ENCODE results near the gene ZNF322. TPM values are rescaled to one million over a fixed set of nuclear protein-coding genes. Genes with fewer than 3 reads are reported as not detected.
A peak's percentile ranks its signal among the peaks of the same experiment; 100 is the strongest.
"Not testable (repeated sequence)": the region's sequence is repeated elsewhere in the genome, so short reads cannot be mapped to it uniquely, and the experiment has no call there.

The ZNF322 gene, protein sequence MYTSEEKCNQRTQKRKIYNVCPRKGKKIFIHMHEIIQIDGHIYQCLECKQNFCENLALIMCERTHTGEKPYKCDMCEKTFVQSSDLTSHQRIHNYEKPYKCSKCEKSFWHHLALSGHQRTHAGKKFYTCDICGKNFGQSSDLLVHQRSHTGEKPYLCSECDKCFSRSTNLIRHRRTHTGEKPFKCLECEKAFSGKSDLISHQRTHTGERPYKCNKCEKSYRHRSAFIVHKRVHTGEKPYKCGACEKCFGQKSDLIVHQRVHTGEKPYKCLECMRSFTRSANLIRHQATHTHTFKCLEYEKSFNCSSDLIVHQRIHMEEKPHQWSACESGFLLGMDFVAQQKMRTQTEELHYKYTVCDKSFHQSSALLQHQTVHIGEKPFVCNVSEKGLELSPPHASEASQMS
- 16.4 and 18.1 TPM in 2 replicates for total RNA-seq
- 16.1 and 18.0 TPM in 2 replicates for polyA plus RNA-seq

DNA sequence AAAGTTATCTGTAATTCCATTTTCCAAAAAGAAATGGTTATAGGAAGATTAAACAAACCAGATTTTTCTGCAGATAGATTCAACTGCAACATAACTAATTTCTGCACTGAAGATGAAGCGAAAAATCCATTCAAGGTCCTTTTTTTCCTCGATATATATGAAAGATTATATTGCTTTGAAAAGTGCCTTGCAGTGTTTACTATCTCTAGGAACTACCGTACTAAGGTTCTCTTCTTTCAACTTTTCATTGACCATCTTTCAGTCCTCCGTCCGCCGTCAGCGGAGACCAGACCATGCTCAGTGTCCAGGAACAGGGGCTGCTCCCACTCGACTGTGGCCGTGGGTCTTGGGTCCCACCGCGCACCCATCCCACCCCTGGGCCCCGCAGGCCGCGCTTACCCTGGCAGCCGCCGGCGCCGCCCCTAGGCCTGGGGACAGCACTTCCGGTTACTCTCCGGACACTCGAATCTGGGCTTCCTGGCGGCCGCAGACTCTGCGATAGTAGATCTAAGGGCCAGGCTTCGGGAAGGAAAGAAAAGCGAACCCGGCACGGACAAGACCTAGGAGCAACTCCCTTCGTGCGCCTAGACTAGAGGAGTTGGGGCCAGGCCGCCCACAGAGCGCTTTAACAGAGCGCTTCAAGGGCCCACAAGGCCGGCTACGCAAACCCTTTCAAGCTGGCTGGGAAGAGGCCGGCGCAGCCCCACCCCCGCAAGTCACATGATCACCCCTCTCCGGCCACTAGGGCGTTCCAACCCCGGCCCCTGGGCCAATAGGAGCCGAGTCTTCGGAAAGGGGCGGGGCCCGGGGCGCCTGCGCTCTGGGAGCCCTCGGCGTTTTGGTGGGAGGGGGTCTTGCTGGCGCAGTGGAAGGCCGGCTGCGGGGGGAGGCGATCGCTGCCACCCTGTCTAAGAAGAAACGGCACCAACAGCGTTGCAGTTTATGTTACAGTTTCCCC is at the start of gene ZNF322:
Gene ZNF322, minus strand, starts transcription at position 705 of the 958 bp plus-strand sequence. CDS start 21,193 bp downstream, outside the sequence.
- TF ChIP-seq, protein P1, sequence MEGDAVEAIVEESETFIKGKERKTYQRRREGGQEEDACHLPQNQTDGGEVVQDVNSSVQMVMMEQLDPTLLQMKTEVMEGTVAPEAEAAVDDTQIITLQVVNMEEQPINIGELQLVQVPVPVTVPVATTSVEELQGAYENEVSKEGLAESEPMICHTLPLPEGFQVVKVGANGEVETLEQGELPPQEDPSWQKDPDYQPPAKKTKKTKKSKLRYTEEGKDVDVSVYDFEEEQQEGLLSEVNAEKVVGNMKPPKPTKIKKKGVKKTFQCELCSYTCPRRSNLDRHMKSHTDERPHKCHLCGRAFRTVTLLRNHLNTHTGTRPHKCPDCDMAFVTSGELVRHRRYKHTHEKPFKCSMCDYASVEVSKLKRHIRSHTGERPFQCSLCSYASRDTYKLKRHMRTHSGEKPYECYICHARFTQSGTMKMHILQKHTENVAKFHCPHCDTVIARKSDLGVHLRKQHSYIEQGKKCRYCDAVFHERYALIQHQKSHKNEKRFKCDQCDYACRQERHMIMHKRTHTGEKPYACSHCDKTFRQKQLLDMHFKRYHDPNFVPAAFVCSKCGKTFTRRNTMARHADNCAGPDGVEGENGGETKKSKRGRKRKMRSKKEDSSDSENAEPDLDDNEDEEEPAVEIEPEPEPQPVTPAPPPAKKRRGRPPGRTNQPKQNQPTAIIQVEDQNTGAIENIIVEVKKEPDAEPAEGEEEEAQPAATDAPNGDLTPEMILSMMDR (IDR thresholded peaks at IDR 0.05; ENCODE audit: low read depth, low read length) = no peak
- peak within 1 kb of the TSS; percentile 91 for H3K27ac ChIP-seq

DNA sequence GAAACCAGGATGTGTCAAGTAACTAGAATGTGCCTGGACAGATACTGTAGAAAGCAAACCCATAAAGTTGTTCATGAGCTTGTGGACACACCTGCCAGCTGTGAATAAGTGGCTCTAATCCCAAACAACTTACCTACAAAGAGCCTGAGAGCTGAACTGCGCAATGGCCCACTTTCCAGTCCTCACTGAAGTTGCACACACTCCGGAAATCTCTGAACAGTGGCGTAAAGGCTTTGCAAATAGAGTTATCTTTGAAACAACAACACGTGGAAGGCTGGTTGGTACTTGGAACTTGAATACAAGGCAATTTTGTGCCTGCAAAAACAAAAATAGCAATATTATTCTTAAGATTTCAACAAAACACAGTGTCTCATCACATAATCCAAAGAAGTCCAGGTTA is 46.2 kb upstream of the ZNF322 start:
- H3K9me3 ChIP-seq (ENCODE audit: low read depth); H3K27ac ChIP-seq; H3K4me1 ChIP-seq (ENCODE audit: low read depth); H3K27me3 ChIP-seq; H3K4me3 ChIP-seq; DNase-seq (ENCODE audit: low read depth in 1 of 2, low spot score in 1 of 2); H3K36me3 ChIP-seq: not testable (repeated sequence)

More for the DNA sequence above, at the start of gene ZNF322:
- DNase-seq (ENCODE audit: low read depth in 1 of 2, low spot score in 1 of 2) = peak; percentile 95 to 98
- Histone ChIP-seq H3K9me3 (ENCODE audit: low read depth) (no peaks in the 10 kb centered on the region), H3K36me3 (peaks cover 10% of the 10 kb centered on the region), H3K27me3 (peaks cover 32% of the 10 kb centered on the region), H3K4me3 (peak within 1 kb of the TSS; percentile 83), H3K4me1 (ENCODE audit: low read depth) (peaks cover 9% of the 10 kb centered on the region)

DNA sequence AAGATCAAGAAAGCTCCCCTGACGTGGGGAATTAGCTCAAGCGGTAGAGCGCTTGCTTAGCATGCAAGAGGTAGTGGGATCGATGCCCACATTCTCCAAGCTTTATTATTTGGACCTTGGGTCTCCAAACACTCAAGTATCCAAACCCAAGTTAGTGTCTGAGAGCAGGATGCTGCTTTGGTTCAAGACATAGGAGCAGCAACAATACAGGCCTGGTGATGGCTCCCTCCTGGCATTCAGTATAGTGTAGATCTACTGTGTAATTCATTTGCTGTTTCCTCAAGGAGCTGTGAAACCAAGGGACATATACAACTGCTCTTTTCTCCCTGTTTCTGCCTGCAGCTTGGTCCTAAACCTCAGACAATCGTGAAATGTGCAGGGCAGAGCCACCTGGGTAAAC is 45.8 kb upstream of the ZNF322 start:
- H3K4me3 ChIP-seq = not testable (repeated sequence)

DNA sequence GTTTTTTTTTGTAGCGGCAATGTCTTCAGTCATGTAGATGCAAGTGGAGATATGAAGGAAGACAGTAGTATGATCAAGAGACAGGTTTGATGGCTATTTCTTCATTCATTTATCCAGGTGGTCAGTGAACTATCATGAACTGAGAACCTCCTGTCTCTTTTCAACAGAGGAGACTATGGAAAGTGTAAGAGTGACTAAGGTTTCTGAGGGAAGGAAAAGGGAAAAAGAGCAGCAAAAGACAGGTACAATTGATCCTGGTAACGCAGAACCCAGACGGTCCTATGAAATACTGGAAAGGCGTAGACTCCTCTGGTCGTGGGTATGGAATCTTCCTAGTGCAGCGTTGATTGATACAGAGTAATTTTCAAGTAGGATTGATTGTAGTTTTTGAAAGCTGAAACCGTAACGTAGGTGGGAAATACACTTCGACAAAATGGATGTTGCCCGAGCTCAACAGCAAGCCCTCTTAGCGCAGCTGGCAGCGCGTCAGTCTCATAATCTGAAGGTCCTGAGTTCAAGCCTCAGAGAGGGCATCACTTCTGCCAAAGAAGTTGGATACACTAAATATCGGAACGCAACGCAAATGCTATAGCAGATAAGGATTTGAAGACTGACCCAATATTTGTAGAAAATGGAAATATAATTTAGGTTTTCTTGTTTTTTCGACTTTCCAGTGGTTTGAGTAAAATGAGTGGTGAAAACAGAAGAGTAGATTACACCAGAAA is 41.6 kb upstream of the ZNF322 start:
- H3K27me3 ChIP-seq; DNase-seq (ENCODE audit: low read depth in 1 of 2, low spot score in 1 of 2); H3K27ac ChIP-seq; H3K4me3 ChIP-seq; H3K4me1 ChIP-seq (ENCODE audit: low read depth); H3K9me3 ChIP-seq (ENCODE audit: low read depth); H3K36me3 ChIP-seq: not testable (repeated sequence)

More for the DNA sequence above, 45.8 kb upstream of the ZNF322 start:
- not testable (repeated sequence) for DNase-seq (ENCODE audit: low read depth in 1 of 2, low spot score in 1 of 2); H3K36me3 ChIP-seq; H3K9me3 ChIP-seq (ENCODE audit: low read depth); H3K27ac ChIP-seq; H3K27me3 ChIP-seq; H3K4me1 ChIP-seq (ENCODE audit: low read depth)

DNA sequence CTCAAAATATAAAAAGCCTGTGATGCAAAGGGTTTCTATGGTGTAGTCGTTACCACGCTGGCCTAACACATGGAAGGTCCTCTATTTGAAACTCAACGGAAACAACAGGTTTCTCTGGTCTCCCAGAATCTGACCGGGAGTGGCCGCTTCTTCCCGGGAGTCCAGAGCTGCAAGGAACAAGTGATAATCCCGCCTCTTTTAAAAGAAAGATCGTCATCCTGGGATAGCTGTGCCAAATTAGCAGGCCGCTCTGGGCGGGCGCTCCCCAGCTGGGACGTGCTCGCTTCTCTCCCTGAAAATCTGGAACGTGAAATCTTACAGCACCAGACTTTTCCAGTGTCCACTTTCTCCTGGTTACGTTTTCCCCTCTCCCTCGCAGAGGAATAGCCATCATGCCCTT is 38.0 kb upstream of the ZNF322 start:
- not testable (repeated sequence) for H3K4me3 ChIP-seq; H3K27ac ChIP-seq; H3K36me3 ChIP-seq; H3K4me1 ChIP-seq (ENCODE audit: low read depth); DNase-seq (ENCODE audit: low read depth in 1 of 2, low spot score in 1 of 2); H3K9me3 ChIP-seq (ENCODE audit: low read depth); H3K27me3 ChIP-seq

DNA sequence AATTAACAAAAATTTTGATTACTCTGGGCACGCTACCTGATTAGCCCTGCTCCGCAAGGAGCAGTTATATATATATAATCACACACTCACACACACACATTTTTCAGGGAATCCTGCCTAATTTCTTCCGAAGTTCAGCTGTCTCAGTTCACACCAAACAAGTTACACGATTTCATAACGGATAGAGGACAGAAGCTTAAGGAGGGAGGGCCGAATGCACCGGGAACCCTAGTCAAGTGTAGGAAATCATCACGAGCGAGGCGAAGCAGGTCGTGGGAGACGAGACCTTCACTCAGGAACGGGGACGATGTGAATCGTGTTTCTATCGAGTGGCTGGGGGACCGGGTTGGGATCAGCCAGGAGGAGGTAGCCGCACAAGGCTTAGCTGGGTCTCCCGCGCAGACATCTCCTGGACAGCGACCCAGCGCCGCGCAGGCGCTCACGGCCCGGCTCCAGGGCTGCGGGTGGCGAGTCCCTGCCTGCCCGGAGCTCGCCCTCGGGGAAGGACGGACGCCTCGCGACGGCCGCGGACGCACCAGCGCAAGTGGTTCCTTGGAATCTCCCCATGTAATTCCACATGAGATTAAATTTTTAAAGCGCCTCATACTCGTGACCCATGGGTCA is 29.9 kb upstream of the ZNF322 start:
- not testable (repeated sequence) for H3K4me3 ChIP-seq; H3K9me3 ChIP-seq (ENCODE audit: low read depth); H3K36me3 ChIP-seq; H3K27ac ChIP-seq; H3K4me1 ChIP-seq (ENCODE audit: low read depth); DNase-seq (ENCODE audit: low read depth in 1 of 2, low spot score in 1 of 2); H3K27me3 ChIP-seq

DNA sequence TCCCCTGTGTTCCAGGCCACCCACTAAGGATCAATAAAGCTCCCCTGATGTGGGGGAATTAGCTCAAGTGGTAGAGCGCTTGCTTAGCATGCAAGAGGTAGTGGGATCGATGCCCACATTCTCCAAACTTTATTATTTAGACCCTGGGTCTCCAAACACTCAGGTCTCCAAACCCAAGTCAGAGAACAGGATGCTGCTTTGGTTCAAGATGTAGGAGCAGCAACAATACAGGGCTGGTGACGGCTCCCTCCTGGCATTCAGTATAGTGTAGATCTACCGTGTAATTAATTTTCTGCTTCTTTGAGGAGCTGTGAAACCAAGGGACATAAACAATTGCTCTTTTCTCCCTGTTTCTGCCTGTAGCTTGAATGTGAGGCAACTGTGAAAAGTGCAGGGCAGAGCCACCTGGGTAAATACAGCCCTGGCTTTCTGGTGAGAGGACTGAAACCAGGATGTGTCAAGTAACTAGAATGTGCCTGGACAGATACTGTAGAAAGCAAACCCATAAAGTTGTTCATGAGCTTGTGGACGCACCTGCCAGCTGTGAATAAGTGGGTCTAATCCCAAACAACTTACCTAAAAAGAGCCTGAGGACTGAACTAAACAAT is 23.0 kb upstream of the ZNF322 start:
- not testable (repeated sequence) for H3K36me3 ChIP-seq; H3K4me3 ChIP-seq; H3K9me3 ChIP-seq (ENCODE audit: low read depth); DNase-seq (ENCODE audit: low read depth in 1 of 2, low spot score in 1 of 2); H3K27ac ChIP-seq; H3K4me1 ChIP-seq (ENCODE audit: low read depth); H3K27me3 ChIP-seq

DNA sequence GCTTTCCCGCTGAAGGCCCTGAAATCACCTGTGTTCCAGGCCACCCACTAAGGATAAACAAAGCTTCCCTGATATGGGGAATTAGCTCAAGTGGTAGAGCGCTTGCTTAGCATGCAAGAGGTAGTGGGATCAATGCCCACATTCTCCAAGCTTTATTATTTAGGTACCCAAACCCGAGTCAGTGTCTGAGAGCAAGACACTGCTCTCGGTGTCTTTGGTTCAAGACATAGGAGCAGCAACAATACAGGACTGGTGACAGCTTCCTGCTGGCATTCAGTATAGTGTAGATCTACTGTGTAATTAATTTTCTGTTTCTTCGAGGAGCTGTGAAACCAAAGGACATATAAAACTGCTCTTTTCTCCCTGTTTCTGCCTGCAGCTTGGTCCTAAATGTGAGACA is 13.7 kb upstream of the ZNF322 start:
- H3K4me3 ChIP-seq; DNase-seq (ENCODE audit: low read depth in 1 of 2, low spot score in 1 of 2); H3K27me3 ChIP-seq; H3K27ac ChIP-seq; H3K9me3 ChIP-seq (ENCODE audit: low read depth); H3K4me1 ChIP-seq (ENCODE audit: low read depth); H3K36me3 ChIP-seq: not testable (repeated sequence)

DNA sequence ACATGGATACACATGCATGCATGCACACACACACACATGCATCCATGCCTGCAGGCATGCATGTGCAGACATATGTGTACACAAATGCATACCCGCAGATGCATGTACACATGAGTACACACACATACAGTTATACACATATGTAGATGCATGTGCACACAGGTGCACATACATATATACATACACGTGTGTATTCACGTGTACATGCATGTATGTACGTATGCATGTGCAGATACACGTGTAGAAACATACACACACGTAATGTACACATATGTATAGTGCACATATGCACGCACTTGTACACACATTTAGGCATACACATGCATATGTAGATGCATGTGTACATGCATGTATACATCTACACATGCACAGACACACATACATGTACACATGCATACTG is 11.0 kb upstream of the ZNF322 start:
- DNase-seq (ENCODE audit: low read depth in 1 of 2, low spot score in 1 of 2); H3K36me3 ChIP-seq; H3K4me1 ChIP-seq (ENCODE audit: low read depth); H3K27me3 ChIP-seq; H3K9me3 ChIP-seq (ENCODE audit: low read depth); H3K4me3 ChIP-seq; H3K27ac ChIP-seq: not testable (repeated sequence)

DNA sequence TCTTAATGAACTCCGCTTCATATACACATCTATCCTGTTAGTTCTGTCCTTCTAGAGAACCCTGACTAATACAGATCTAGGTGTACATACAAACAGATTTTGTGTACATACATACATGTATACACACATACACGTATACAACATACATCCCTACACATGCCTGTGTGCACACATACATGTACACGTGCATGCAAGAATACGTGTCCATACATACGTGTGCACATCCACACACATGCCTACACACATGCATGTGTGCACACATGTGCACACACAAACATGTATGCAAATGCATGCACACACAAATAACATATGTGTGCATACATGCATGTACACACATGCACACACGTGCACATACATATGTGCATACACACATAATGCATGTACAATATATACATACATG is 10.5 kb upstream of the ZNF322 start:
- not testable (repeated sequence) for H3K4me1 ChIP-seq (ENCODE audit: low read depth); H3K4me3 ChIP-seq; H3K27me3 ChIP-seq; H3K36me3 ChIP-seq; DNase-seq (ENCODE audit: low read depth in 1 of 2, low spot score in 1 of 2); H3K9me3 ChIP-seq (ENCODE audit: low read depth); H3K27ac ChIP-seq

Measured in cardiac muscle cell (in vitro differentiated cells and primary cell).